HG03342 (cell line): ENCODE results near the gene LRRC41.

Experiments
- ATAC-seq: cut with Tn5 transposase; IDR thresholded peaks from one replicate; pipeline ENCODE4 v1.9.1; 2021; ENCODE audit warnings: mild to moderate bottlenecking, moderate library complexity; ENCODE audit not compliant: unreplicated experiment

Gene LRRC41

GRCh38 chr1:46288485-46289133 is 14.8 kb downstream of the LRRC41 start:
- no peak for ATAC-seq

DNA sequence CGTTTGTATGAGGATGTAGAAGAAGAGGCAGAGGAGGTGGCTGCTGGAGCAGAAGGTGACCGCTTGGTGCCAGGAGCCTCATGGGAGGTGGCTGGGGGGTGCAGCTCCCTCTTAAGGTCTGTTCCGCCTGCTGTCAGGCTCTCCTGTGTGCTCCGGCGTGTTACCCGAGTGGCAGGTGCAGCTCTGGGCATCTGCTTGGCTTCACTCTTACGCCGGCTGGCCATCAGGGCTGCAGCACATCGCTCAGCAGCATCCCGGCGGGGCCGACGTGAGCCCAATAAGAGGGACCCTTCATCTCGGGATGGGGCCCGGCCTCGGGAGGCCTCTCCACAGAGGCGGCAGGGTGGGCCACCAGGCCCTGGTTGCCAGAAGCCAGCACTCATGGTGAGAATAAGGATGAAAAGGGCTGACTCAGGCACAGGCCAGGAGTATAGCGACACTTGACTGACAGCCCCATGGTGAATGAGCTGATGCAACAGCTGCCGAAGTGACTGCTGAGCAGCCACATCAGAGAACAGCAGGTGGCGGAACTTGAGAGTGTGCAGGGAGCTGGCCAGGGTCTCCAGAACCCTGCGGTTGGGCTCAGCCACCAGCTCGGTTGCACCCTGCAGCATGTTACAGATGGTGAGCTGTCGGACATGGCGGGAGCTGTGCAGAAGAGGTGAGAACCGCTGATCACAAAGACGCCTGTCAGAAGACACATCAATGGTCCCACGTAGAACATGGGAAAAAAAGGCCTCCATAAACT is 17.5 kb downstream of the LRRC41 start:
- ATAC-seq, result no peak

DNA sequence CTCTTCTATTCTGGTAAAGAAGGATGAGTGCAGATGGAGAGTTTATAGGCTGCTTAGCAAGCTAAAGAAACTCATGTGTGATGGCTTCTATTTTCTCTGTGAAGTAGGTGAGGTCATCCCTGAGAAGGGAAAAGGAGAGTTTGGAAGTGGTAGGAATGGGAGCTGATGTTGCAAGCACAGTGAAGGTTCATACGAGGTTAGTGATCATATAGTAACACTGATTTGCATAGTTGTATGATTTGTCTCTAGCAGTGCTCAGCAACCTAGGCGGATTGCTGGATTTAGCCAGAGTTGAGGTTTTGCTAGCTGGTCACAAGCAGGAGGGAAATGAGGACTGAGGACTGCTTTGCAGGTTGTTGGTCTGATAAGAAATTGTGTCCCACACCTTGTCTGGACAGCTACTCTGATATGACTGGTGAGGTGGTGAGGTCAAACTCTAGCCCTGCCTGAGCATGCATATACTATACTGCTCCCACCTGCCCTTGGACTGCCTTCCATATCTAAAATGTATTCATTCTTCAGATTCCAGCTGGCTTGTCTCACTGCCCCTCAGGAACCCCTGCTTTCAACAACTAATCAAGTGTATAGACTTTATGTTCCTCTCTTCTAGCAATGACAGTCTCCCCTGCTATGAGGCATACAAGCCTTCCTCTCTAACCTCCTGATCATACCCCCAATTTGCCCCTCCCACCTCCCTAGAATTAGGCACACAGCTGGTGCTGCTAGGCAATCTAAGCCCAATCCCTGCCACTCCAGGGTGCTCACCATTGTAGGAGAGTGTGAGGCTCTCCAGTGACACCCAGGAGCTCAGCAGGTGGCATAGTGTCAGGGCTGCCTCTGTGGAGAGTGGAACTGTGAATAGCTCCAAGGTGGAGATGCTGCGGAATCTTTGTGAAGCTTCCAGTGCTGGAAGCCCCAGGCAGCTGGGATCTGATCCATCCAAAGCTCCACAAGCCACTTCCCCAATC is 18.5 kb downstream of the LRRC41 start:
- ATAC-seq, result no peak

- no peak for ATAC-seq
These were observed 19.4 kb downstream of the LRRC41 start for GRCh38 chr1:46284058-46284457.

- no peak for ATAC-seq
These were observed 22.4 kb downstream of the LRRC41 start for GRCh38 chr1:46281021-46281420.

DNA sequence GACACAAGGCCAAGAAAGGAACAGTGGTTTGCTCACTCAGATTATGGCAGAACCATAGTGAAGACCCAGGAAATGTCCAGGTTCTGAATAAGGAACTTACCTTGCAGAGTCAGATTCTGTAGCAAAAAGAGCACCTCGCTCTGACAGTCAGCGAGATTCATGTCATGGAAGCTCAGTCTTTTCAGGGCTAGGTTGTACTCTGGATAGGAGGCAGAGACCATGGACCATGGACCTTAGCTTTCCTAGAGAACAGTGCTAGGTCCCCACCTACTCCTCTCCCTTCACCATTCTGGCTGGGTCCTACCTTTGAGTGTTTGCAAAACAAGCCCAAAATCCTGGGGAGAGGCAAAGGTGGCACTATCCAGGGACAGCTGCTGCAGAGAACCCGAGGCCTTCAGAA is 23.3 kb downstream of the LRRC41 start:
- no peak for ATAC-seq

DNA sequence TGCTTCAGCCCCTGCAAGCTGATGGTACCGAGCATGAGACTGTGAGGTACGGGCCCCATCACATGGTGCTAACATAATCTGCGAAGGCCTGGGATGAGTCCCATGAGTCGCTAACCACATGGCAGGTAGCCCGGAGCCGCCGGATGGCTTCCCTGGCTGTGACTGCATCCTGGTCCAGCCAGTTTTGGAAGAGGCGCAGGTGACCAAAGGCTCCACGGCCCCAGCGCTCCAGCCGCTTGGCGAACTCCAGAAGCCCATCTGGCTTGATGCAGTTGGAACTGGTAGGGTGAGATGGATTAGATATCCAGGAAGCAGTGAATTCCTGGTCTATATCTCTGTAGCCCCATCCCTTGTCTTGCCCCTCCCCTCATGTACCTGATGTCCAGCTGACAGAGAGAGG is 24.6 kb downstream of the LRRC41 start:
- ATAC-seq, result no peak

GRCh38 chr1:46277658-46278373 is 25.6 kb downstream of the LRRC41 start:
- no peak for ATAC-seq

DNA sequence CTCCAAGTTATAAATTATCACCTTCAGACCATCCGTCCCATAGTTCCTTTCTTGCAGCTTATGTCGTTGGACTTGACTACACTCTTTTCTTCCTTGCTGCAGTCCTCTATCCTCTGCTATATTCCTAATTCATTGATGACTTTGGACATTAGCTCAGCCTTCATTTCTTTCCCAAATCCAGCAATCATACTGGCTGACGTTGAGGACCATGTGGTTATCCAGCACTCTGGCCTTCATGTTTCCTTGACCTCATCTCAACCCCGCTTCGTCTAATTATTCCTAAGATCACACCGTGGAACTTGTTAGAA is 28.4 kb downstream of the LRRC41 start:
- no peak for ATAC-seq

DNA sequence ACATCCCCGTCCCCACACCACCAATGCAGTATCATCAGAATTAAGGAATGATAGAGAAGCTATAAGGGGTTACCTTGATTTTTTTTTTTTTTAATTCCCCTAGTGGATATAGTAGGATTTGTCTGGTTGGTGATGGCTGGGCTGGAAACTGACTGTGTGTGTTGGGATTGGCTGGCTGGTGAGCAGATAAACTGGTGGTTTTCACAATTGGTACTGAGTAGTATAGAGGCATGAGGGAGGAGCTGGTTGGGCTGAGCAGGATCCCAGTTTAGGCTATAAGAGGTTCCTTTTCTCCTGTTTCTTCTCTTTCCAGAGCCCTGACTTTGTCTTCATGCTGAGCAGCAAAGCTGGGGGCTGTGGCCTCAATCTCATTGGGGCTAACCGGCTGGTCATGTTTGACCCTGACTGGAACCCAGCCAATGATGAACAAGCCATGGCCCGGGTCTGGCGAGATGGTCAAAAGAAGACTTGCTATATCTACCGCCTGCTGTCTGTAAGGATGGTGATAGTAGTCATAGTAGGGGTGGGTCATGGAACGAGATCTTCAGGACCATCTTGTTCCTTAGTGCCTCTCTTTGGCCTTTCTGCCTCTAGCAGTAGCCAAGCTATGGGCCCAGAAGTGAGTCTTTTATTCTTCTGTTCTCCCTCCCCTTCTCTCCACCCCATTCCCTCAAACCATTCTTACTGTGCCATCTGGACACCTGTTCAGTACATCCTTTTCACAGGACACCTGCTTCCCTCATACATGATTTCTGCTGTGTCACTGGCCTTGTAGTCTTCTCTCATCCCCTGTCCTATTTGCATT is 29.0 kb downstream of the LRRC41 start:
- ATAC-seq, result no peak

GRCh38 chr1:46268578-46268977 is 34.8 kb downstream of the LRRC41 start:
- ATAC-seq, result no peak

DNA sequence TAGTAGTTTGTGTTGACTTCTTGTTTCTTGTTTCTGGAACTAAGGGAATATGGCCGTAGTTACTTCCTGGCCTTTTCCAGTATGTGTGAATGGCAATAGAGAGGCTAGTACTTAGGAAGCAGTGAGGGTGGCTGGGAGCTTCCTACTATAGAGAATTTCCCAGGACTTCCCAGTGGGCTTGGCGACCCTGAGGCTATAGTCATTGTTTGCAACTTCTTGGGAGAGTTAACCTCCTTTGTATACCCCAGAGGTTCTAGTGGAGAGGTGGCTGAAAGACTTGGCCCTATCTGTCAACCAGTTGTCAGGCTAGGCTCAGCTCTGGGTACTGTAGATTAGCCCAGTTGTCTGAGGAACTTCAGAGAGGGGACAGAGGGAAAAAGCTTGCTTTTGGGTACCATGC is 40.3 kb downstream of the LRRC41 start:
- ATAC-seq, result no peak

DNA sequence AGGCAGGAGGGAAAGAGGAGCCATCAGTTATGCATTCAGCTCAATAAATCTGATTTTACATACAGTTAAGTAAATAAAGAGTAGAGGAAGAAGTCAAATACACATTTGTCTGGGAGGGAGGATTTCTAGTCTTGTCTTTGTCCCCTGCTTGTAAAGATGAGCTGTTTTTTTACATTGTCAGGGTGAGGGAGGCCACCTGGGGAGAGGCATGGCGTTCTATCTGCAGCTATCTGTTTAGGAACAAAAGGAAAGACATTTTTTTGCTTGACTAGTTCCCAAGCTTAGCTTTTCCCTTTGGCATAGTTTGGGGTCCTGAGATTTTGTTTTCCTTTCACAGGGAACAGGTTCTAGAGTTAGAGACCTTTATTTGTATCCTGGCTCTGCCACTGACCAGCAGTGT is 40.9 kb downstream of the LRRC41 start:
- ATAC-seq, result no peak

DNA sequence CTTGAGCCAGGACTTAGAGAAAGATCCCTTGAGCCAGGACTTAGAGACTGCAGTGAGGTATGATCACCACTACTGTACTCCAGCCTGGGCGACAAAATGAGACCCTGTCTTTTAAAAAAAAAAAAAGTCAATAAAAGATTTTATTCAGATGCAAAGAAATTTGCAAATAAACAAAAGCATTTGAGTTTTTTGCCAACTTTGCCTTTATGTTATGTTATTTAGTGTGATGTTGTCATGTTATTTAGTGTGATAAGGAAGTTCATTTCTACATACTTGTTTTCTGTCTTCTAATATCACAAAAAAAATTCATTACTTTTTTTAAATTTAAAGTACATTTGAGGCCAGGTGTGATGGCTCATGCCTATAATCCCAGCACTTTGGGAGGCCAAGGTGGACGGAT is 46.9 kb downstream of the LRRC41 start:
- ATAC-seq, result no peak

- ATAC-seq, result no peak
These were observed 48.7 kb downstream of the LRRC41 start for GRCh38 chr1:46254668-46255067.

GRCh38 chr1:46248122-46248920 is 55.1 kb downstream of the LRRC41 start:
- no peak for ATAC-seq

GRCh38 chr1:46247436-46248121 is 55.8 kb downstream of the LRRC41 start, which contains the start of gene RAD54L:
Gene RAD54L, plus strand, starts transcription at chr1:46247763. Its CDS starts 643 bp downstream, at chr1:46248406.
- peak; percentile 90 for ATAC-seq

DNA sequence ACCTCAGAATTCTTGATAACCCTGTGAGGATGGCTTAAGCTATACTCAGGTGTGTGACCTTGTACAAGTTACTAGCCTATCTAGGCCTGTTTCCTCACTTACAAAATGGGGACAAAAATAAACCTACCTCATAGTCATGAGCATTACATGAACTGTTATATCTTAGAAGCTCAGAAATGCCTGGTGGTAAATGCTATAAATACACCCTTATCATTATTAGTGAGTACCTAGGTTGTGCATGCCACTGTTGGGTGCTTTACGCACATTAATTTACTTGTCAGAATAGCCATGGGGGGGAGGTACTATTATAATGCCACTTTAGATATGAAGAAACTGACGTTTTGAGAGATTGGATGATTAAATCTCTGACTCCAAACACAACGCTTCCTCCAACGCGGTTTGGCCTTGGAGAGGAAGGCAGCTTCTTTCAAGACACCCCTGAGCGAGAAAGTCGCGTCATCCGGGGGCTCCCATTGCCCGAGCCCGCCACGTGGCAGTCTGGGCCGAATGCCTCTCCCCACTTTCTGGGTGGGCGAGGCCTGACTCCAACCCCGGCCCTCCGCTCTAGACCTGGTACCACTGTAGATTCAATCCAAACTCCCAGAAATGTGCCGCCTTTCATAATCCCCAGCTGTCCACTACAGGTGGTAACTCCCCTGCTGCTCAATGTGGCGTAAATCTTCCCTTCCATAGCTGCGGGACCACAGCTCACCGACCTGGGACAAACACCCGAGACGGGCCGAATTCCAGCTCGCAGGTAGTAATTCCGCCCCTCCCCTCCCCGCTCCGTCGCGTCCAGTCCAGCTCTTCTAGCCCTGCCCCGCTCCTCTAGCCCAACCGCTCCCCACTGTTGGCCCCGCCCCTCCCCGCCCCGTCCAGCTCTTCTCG is 56.6 kb downstream of the LRRC41 start:
- ATAC-seq, result peak; percentile 43
